ENCODE measurements around the gene GPR137C.

The GPR137C gene

DNA sequence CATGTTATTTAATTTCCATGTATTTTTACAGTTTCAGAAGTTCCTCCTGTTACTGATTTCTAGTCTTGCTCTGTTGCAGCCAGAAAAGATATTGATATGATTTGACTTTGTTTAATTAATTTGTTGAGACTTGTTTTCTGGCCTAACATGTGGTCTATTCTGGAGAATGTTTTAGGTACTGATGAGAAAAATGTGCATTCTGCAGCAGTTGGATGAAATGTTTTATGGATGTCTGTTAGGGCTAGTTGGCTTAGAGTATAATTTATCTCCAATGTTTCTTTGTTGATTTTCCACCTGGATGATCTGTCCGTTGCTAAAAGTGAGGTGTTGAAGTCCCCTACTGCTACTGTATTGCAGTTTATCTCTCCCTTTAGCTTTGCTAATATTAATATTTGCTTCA lies 54.4 kb downstream of the GPR137C start:
- DNase-seq (ENCODE audit: low read depth in 1 of 2, low spot score in 1 of 2): no peak
- no peak overlapping the region for H3K27ac ChIP-seq (replicated peaks)
- no peak overlapping the region for H3K4me3 ChIP-seq (replicated peaks; ENCODE audit: insufficient read depth, low read length)
- TF ChIP-seq CTCF (IDR thresholded peaks at IDR 0.05; ENCODE audit: insufficient read depth, low read length): no peak
- TF ChIP-seq SPI1 (IDR thresholded peaks at IDR 0.05; ENCODE audit: borderline replicate concordance, low read depth): no peak
- TF ChIP-seq, protein P1, sequence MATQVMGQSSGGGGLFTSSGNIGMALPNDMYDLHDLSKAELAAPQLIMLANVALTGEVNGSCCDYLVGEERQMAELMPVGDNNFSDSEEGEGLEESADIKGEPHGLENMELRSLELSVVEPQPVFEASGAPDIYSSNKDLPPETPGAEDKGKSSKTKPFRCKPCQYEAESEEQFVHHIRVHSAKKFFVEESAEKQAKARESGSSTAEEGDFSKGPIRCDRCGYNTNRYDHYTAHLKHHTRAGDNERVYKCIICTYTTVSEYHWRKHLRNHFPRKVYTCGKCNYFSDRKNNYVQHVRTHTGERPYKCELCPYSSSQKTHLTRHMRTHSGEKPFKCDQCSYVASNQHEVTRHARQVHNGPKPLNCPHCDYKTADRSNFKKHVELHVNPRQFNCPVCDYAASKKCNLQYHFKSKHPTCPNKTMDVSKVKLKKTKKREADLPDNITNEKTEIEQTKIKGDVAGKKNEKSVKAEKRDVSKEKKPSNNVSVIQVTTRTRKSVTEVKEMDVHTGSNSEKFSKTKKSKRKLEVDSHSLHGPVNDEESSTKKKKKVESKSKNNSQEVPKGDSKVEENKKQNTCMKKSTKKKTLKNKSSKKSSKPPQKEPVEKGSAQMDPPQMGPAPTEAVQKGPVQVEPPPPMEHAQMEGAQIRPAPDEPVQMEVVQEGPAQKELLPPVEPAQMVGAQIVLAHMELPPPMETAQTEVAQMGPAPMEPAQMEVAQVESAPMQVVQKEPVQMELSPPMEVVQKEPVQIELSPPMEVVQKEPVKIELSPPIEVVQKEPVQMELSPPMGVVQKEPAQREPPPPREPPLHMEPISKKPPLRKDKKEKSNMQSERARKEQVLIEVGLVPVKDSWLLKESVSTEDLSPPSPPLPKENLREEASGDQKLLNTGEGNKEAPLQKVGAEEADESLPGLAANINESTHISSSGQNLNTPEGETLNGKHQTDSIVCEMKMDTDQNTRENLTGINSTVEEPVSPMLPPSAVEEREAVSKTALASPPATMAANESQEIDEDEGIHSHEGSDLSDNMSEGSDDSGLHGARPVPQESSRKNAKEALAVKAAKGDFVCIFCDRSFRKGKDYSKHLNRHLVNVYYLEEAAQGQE (IDR thresholded peaks at IDR 0.05; ENCODE audit: insufficient replicate concordance, low read depth): no peak
- no peak for TF ChIP-seq POLR2AphosphoS5 (IDR thresholded peaks at IDR 0.05; ENCODE audit: low read depth)
- no peak for TF ChIP-seq GABPA (IDR thresholded peaks at IDR 0.05; ENCODE audit: low read depth)
- H3K27me3 ChIP-seq (ENCODE audit: insufficient read depth, poor library complexity, severe bottlenecking): no peaks in the 10 kb centered on the region

GRCh38 chr14:52609445-52610044 lies 56.9 kb downstream of the GPR137C start:
- DNase-seq (ENCODE audit: low read depth in 1 of 2, low spot score in 1 of 2): no peak
- Histone ChIP-seq H3K4me3 (replicated peaks; ENCODE audit: insufficient read depth, low read length) (no peak overlapping the region), H3K27ac (replicated peaks) (no peak overlapping the region), H3K27me3 (ENCODE audit: insufficient read depth, poor library complexity, severe bottlenecking) (no peaks in the 10 kb centered on the region)
- TF ChIP-seq CTCF (IDR thresholded peaks at IDR 0.05; ENCODE audit: insufficient read depth, low read length) (no peak), POLR2AphosphoS5 (IDR thresholded peaks at IDR 0.05; ENCODE audit: low read depth) (no peak), SPI1 (IDR thresholded peaks at IDR 0.05; ENCODE audit: borderline replicate concordance, low read depth) (no peak)
- TF ChIP-seq, protein P1 (IDR thresholded peaks at IDR 0.05; ENCODE audit: insufficient replicate concordance, low read depth): no peak

DNA sequence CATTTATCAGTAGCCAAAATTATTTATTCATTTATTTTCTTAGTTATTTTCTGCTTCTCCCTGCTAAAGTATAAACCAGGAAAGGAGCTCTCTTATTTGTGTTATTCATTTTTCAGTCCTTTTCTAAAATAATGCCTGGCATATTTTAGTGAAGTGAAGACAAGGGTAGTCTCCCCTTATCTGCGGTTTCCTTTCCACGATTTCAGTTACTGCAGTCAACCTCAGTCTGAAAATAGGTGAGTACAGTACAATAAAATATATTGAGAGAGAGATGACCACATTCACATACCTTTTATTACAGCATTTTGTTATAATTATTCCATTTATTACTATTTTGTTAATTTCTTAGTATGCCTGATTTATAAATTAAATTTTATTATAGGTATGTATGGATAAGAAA lies 57.6 kb downstream of the GPR137C start:
- DNase-seq (ENCODE audit: low read depth in 1 of 2, low spot score in 1 of 2): no peak
- Histone ChIP-seq H3K27ac (replicated peaks) (no peak overlapping the region), H3K27me3 (ENCODE audit: insufficient read depth, poor library complexity, severe bottlenecking) (no peaks in the 10 kb centered on the region), H3K4me3 (replicated peaks; ENCODE audit: insufficient read depth, low read length) (no peak overlapping the region)
- no peak for TF ChIP-seq POLR2AphosphoS5 (IDR thresholded peaks at IDR 0.05; ENCODE audit: low read depth)
- no peak for TF ChIP-seq GABPA (IDR thresholded peaks at IDR 0.05; ENCODE audit: low read depth)
- TF ChIP-seq SPI1 (IDR thresholded peaks at IDR 0.05; ENCODE audit: borderline replicate concordance, low read depth): no peak
- TF ChIP-seq CTCF (IDR thresholded peaks at IDR 0.05; ENCODE audit: insufficient read depth, low read length): no peak
- TF ChIP-seq, protein P1 (IDR thresholded peaks at IDR 0.05; ENCODE audit: insufficient replicate concordance, low read depth): no peak
